ENCODE results near the gene HOXD13.

HOXD13 gene

GRCh38 chr2:176133389-176133788 is 40.9 kb downstream of the HOXD13 start:
- no peak for DNase-seq

- no peak for DNase-seq
Measured at GRCh38 chr2:176134035-176134434, 41.5 kb downstream of the HOXD13 start.

GRCh38 chr2:176135035-176135440 is 42.5 kb downstream of the HOXD13 start:
- no peak for DNase-seq

DNA sequence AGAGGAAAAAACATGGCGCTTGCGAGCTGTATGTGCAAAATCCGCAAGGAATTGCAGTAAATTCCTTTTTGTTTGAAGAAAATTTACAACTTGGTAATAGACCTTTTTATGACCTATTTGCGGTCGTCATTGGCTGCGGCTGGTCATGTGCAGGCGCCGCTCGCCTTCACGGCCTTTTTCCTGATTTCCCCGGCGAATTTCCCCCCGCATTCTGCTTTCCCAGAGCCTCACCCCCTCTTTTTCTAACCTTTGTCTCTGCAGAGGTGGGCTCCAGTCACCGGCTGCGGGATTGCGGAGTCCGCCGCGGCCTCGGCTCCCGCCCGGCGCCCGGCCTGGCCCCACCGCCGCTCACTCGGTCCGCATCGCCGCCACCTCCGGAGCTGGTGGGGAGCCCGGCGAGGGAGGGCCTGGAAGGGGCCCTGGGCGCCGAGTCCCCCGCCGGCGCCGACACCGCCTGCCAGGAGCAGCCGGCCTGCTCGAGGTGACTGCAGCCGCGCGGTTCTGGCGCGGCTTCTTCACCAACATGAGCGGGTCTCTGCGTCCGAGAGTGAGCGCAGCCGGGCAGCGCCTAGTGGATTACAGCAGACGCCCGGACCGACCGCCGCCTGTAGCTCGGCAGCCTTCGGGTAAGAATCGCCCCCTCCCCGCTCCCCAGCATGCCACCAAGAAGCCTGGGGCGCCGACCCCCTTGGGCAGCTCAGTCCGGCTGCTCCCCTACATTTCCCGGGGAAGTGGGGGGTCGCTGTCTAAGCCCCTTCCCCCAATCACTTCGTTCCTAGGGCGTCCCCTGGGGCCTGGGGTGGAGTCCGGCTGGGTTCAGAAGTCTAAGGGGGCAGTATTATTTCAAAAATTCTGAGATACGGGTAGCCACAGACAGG is 44.1 kb downstream of the HOXD13 start:
- DNase-seq = no peak

DNA sequence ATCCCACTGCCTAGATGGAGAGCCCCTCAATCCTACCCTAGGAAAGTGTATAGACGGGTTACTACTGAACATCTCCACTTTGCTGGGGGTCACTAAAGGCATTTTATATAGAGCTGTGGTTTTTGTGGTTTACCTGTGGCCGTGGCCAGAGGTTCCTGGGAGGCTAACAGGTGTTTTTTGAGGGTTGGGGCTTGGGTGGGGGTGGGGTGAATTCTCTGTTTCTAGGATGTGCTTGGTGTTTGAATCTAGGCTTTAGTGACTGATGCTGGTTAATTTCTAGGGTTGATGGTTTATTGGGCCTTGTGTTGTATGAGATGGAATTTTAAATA is 44.7 kb downstream of the HOXD13 start:
- DNase-seq = no peak

DNA sequence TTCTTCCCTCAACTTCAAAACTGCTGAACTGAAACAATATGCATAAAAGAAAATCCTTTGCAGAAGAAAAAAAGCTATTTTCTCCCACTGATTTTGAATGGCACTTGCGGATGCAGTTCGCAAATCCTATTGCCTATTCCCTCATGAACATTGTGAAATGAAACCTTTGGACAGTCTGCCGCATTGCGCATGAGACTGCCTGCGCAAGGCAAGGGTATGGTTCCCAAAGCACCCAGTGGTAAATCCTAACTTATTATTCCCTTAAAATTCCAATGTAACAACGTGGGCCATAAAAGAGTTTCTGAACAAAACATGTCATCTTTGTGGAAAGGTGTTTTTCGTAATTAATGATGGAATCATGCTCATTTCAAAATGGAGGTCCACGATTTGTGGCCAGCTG is 45.4 kb downstream of the HOXD13 start:
- DNase-seq = no peak

DNA sequence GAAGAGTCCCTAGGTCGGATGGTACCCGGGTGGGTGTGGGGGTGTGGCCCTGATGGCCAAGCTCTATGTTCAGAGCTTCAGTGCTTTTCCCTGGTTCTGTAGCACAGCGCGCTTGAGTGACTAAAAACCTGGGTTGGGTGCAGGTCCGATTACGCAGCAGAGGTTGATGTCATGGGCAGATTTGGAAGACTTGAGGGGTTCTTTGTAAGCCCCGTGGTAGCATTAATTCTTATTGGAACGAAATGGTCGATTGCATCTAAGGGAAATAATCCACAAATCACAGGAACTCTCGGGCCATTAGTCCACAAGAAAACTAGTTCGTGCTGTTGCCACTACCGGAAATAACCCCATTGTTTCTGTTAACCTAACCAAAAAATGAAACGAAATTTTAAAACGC is 46.0 kb downstream of the HOXD13 start:
- no peak for DNase-seq

DNA sequence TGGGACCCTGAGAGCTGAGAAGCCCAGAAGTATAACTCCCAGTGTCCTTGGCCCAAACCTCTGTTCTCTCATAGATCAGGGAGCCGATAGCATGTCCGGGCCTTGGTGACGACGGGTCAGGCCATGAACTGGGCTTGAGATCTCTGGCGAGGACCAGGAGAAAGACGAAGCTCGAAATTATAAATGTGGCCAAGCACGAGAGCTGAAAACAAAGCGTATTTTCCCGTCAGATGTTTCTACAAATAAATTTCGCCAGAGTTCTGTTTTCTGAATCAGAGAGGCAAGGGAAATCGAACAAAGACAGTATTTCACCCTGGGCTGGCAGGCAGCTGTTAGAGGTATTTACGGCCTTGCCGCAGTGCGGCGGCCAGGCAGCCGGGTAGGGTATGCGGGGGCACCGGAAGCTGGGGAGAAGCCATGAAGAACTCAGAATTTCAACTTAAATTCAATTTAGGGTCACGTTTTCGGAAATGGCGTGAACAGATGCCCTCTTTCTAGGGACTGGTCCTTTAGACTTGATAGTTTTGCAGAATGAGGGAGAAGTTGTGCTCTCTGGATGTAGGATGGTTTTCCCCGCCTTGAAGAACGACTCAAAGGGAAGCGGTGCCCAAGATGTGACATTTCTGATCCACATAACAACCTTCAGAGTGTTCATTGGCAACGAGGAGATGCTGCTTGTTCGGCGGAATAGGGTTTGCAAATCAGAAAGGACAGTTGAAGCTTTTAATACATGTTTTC is 46.6 kb downstream of the HOXD13 start:
- DNase-seq = no peak

DNA sequence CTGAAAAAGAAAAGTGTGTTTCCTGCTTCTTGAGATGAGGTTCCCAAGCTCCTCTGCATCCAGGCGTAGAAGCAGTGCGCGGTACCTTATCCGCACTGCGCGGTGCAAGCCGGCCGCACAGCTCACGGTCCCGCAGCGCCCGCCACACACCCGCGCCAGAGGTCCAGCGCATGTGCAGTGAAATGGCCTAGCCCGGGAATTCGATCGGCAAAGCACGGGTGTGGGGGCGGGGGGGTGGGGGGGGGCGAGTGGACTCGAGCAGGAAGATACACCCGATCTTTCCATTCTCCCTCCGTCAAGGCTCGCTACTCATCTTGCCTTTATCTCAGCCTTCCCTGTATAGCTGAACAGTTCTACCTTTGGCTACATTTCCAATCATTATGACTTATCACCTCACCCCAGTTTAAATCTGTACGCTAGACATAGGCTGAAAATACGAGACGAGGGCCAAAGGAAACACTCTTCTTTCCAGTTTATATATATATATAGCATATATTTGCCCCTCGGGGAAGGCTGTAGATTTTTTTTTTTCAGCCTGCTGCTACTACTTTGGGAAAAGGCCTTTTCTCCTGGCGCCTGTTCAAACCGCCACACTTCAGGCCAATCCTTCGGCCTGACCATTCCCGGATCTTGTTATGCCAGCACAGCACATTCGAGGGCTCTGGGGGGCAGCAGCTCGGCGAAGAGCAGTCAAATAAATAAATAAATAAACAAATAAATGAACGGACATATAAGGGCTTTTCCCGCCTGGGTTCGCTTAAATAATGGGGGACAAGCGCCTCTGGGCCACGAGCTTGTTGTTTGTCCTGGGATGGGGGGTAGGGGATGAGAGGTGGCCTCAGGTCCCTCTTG is 47.4 kb downstream of the HOXD13 start:
- DNase-seq = no peak

DNA sequence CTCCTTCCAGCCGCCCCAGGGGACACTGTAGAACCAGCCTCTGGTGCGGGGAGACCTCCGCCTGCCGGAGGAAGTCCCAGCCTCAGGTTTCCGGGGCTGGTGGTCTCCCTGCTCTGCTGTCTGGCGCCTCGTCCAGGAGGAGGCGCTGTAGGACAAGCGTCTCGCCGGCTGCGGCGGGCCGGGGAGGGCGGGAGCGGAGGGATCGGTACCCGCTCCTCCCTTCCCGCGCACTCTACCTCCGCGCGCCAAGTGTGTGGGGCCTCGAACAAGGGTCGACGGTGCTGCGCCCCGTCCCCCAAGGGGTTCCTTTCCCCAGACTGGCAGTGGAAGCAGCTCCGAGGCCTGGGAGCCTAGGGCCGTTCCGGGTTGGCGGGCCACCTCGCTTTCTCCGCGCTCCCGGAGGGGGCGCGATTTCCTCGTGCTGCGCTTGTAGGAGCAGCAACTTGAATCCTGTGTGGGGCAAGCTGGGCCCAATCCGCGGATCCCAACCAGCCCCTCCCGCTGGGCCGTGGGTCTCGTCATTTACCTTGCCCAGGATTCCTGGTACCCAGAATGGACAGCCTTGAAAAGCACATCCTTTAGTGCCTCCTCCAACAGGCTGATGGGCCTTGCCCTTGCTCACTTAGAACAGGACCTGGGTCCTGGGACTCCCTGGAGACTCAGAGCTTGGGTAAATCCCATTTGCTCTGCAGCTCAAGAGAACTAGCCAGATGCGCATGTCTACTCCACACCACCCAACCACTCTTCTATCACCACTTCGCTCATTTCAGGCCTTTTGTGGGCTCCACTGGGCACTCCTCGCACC is 48.2 kb downstream of the HOXD13 start:
- DNase-seq = peak; percentile 82

DNA sequence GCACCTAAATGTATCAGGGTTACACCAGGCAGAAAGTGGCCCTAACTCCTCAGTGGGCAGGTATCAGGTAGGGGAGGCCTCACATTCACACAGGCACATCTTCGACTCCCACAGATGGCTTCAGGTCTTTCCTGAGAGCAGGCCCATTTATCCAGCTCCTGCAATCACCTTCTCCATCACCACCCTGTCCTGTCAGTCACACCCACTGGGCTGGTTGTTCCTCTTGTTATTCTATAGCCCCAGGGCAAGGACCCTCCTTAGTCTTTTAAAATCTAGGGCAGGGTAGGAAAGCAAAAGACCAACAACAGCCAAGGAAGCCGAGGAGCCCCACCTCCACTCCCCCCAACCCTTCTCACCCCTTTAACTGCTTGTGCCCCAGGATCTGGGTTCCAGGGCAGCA is 49.8 kb downstream of the HOXD13 start:
- no peak for DNase-seq

Measured in stimulated activated CD8-positive, alpha-beta memory T cell treated with anti-CD3 and anti-CD28 coated beads, Interleukin-4, amount 100 ng/mL, for 48 hours (primary cell).